ENCODE measurements around the gene COL6A5.

COL6A5 gene

DNA sequence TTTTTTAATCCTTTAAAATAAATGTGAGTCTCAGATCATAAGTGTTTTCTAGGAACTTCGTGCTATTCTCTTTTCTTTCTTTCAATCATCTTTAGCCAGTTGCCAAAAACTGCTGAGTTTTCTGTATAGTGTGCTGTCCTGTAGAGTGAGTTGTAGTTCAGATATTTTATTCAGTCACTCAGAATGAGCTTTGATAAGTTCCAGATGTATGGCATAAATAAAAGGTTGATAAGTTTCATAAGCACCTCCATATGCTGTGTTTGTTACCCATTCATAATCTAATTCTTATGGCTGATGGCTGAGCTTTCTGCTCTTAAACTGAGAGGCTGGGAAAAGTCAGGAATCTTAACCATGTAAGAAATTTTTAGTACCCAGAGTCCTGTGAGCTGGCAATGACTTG lies 112.2 kb downstream of the COL6A5 start:
- no peak for DNase-seq

DNA sequence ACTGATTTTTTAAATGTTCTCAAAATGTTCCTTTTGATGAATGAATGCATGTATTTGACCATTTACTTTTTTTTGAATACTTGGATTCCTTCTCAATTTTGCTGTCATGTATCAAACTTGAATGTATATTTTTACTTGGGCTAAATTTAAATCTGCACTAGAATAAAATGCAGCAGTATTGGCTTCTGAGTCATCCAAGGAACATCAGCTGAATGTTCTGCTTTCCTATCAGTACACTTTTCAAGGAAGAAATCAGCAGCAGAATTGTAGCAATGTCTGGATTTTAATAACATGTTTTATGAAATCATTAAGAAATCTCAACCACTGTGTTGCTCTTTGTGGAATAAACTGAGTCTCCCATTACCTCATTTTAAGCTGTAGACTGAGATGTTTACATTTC lies 114.5 kb downstream of the COL6A5 start:
- DNase-seq = no peak

DNA sequence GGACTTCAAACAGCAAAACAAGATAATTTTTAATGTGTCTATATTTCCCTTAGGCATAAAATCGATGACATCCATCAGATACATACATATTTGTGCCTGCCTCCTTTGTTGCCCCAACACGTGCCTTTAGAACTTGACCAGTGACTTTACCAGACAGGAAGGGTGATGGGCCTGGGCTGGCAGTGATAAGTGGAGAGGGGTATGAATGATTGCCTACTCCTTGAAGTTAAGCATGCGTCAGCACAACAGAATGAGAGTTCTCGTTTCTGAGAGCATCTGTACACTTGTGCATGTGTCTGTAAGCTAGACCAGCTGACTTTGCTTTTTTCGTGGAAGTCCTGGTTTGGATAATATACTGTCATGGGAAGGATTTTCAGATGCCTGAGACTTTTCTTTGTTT lies 116.6 kb downstream of the COL6A5 start:
- no peak for DNase-seq

DNA sequence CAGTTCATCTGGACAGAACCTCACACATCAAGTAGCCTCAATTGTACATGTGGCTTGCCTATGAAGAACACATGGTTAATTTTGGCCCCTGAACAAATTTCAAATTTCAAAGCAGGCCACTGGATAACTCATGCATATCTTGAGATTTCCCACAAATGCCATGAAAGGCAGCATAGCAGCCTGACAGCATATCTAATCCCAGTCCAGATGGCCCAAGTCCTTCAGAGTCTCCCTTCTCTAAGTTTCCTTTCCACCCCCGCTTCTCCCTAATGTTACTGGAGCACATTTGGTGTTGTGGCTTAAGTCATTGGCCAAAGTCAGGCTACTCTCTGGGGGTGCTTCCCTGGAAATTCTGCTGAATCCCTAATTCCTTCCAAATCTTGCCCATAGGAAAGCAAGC lies 117.7 kb downstream of the COL6A5 start:
- DNase-seq = no peak

DNA sequence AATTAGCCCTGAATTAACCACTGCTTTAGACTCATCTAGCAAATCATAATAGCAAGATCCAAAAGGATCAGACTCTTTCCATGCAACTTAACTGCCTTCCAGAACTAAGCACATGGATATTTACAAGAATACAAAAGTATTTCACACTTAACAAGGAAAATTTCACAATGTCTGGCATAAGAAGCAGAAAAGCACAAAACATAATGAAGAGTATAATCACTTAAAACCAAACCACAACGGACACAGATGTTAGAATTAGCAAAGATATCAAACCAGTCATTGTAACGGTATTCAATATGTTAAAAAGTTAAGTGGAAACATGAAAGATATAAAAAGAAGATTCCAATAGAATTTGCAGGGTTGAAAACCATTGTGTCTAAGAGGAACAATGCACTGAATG lies 120.0 kb downstream of the COL6A5 start:
- no peak for DNase-seq

DNA sequence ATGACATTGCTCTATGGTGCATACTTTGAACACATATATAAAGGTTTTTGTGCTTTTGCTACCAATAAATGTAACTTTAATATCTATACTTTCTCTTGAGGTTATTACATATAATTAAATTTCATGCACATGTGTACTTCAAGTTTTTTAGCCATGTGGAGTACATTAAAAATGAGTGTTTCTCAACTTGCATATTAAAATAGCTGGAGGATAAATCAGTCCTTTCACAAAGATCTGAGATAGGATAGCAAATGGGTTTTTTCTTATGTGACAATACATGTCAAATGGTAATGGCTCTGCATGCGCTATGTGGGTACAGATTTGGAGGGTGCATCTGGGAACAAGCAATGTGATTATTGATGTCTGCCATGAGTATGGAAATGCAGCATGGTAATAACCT lies 122.8 kb downstream of the COL6A5 start:
- DNase-seq = no peak

DNA sequence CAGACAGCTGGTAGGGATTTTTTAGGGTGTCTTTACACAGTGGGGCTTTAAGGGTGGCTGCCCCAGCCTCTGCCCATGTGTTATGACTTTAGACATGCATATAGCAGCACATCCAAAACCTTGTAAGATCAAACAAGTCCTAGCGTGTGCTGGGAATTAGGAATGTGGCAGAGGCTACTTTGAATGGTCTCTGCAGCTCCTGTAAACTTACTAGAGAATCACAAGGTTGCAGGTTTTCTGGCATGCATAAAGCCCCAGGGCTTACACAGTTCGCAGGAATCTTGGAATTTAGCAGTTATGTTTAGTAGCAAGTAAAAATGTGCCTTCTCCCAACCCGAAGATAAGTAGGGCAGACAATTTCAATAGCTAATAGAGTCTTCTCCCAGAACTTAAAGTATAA lies 124.7 kb downstream of the COL6A5 start:
- DNase-seq = no peak

DNA sequence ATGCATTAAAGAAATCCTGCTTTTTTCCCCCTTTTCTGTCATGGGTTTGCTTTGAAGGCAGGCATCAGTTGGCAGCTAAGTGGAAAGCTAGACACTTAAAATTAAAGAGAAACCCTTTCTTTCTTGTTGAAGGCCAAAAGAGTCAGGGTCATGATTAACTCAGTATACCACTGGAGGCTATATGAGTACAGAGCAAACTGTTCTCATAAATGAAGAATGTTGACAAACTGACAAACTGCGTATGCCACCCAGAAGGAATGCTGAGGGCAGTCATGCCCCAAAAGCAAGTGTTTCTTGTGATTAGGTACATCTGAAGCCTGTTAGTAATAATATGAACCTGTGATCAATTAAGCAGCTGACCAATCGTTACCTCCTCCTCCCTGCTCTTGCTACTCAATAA lies 127.9 kb downstream of the COL6A5 start:
- no peak for DNase-seq

DNA sequence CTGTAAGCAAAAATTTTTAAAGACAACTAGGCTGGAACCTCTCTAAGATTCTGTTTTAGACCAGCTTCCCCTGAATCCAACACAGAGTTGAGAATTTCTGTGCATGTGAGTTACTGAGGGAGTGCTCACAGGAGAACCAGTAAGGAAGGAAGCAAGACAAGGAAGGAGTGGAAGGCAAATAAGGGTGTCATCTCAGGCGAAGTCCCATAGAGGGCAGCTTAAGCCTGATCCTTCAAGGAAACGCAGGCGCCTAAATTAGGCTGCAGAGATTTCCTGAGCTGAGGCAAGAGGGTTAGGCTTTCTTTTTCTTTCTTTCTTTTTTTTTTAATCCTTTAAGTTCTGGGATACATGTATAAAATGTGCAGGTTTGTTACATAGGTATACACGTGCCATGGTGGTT lies 135.3 kb downstream of the COL6A5 start:
- no peak for DNase-seq

DNA sequence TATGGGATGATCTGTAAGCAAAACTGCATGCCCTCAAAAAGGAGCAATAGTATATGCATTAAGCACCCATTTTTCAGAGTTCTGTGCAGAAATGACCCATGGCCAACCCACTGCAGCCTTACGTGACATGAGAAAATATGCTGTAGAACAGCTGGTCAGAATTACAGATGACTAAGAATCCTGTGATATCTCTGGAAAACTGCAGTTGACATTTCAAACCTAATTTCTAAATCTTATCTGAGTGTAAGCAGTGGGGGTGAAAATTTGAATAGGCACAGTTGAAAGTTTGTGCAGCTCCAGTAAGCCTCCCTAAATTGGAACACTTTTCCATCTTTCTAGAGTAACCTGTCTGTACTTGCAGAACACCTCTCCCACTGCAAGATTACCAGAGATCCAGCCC lies 142.8 kb downstream of the COL6A5 start:
- no peak for DNase-seq

DNA sequence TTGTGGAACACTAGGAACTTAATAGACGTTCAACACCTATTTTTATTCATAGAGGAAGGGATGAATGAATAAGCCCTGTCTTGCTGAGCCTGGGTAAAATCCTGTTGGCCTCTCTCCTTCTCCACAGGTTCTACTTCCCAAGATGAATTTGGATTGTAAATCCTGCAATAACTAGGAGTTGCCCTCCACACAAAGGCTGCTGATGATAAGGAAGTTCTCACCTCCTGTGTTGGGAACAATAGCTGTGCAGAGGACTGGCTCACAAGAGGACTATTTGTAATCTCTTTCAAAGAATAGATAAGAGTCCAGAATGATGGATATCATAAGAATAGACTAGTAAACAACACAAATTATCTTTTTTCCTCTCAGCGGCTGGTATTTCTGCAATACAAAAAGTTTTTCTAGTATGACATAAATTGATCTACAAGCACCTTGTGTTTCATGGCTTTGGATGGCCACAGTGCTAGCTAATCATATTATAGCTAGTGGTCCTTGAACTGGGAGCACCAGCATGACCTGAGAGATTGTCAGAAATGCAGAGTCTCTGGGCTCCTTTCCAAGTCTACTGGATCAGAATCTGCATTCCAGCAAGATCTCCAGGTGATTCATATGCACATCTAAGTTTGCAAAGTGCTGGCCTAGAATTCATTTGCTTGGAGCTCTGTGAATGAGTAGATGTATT lies 143.4 kb downstream of the COL6A5 start:
- DNase-seq = no peak

DNA sequence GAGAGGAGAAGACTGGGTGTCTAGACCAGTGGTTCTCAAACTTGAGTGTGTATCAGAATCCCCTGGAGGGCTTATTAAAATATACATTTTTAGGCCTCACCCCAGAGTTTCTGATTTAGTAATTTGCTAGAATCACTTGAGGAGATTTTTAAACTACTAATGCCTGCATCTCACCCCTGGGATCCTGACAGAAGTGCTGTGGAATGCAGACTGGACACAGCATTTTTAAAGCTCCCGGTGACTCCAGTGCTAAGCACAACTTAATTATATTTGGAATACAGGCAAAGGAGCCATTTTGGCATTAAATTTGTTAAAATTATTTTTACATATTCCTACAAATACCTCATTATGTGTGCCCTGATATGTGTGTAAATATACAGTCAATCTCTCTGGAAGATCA lies 144.8 kb downstream of the COL6A5 start:
- no peak for DNase-seq

DNA sequence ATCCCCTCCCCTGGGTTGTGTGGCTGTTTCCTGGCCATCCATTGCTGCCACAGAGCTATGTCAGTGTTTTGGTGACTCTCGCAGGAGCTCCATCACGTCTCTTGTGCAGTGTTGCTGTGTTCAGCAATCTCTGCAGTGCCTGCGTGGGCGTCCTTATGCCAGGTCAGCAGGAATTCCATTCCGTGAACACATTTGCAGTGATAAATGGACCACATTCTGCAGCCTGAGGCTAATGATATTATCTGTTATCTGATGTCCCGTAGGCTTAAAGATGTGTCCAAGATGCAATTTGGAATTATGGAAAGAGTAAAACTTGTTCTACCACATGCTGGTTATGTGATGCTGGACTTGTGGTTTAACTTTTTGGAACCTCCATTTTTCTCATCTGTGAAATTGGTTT lies 146.0 kb downstream of the COL6A5 start:
- DNase-seq = no peak

DNA sequence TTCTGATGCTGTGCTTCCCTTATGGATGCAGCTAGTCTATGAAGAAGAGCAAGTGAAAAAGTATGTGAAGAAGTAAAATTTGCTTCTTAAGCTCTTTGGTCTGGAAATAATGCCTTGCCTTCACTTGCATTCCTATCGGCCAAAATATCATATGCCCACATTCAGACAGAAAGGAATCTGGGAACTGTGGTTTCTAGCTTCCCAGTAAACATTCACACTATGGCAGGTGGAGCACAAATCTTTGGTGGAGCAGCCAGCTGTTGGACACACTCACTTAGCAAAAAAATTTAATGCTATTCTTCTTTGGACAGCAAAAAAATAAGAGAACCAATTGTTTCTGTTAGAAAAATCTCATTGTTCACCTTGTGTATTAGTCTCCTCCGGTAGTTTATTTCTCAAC lies 159.2 kb downstream of the COL6A5 start:
- no peak for DNase-seq

DNA sequence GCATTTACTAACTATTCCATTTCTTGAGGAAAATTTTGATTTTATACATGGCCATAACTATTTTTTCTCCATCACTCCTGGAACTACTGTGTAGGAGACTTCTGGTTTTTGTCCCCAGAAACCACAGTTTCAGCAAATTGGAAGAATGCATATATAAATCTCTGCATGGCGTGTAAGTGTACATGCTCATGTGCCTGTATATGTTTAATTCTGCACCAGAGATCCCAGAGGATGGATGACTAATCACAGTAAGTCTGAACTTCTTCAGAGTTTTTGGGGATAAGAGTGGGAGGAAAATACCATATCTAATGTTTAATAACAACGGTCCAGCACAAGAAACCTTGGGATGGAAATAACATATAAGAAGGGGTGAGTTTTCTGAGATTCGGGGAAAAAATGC lies 160.6 kb downstream of the COL6A5 start:
- no peak for DNase-seq

DNA sequence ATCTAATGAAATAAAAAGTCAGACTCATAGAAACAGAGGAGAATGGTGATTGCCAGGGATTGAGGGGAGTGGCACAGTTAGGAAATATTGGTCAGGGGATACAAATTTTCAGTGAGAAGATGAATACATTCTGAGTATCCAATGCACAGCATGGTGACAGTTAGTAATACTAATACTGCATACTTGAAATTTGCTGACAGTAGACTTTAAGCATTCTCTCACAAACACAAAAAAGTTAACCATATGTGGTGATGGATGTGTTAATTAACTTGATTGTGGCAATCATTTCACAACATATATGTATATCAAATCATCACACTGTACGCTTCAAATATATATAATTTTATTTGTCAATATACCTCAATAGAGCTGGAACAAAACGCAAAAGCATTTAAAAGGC lies 162.3 kb downstream of the COL6A5 start:
- no peak for DNase-seq

DNA sequence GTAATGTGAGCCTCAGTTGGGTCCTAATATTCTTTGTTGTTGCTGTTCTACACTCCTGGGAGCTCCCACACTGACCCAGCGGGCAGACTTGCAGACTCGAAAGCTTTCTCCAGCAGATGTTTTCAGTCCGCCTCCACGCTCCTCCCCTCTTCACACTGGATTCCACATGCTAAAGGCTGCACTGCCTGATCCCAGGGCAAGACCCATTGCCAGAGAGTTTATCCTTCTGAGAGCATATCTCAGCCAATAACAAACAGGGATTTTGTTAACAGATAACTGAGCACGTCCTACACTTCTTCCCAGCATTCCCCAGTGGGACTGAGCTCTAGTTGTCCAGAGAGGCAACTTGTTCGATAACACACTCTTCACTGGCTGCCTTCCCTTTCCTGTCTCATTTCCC lies 163.5 kb downstream of the COL6A5 start:
- no peak for DNase-seq

DNA sequence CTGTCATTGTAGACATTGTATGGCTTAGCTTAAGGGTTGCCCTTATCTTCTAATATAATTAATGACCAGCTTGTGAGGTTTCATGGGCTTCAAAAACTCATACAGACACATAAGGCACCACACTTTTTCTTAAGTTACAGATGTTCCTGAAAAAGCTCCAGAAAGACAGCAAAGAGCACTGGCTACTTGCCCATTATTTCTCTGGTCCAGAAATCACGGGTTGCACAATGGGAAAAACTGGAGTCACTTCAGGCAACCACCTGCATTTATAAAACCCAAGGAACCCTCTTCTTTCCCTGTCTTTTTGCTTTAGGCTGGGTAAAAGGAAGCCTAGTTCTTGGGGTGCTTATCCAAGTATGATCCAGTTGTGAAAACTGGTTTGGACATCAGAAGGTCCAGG lies 169.2 kb downstream of the COL6A5 start:
- DNase-seq = no peak

DNA sequence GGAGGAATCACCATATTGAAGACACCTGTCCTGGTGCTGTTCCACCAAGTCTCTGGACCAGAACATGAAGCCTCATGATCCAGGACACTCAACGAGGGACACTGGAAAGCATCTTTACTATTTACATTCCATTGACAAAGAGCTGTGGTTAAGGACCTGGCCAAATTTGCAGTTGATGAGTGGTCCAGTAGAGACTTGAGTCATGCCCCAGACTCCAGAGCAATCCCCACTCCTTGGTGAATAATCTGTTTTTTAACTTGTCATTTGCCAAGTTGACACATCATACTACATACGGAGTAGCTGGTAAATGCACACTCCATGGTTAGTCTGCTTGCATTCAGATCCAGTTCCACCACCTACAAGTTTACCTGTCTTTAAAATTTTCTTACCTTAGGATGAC lies 170.3 kb downstream of the COL6A5 start:
- no peak for DNase-seq

DNA sequence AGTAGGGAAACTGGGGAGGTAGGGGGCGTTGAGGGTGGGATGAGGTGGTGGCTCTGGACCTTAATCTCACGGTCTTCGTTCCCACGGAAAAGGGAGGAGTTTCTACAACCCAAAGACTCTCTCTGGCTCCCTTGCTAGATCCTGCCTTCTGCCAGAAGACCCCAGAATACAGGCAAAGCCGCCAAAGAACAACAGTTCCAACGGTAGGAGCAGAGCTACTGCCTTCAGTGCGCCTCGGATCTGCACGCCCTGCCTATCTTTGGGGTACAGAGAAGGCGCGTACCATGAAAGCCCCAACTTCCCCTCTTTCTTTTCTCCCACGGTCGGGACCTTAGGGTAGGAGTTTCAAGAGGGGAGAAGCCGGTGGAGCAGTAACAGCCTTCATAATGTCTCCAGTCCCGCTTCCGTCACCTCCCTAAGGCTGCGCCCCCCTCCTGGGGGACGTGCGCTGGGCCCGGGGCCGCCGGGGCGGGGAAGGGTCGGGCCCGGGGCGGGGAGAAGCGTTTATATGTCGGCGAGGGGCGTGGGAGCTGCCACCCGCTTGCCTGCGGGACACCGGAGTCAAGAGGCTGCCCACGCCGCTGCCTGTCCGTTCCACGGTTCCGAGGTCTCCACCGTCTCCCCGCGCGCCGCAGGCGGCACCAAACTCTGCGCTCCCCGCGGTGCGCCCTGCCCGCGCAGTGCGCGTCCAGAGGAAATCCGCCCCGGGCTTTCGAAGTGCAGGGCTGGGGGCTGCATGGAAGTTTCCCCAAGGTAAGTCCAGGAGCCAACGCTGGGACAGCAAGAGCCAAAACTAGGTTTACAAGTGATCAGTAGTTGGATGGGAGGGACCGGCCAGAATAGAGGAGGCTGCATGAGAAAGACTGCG lies 171.4 kb downstream of the COL6A5 start, which contains the start of gene COL6A6:
Gene COL6A6, plus strand, starts transcription at position 533 of the 868 bp plus-strand sequence. CDS start 43,188 bp downstream, outside the sequence.
- DNase-seq = no peak

DNA sequence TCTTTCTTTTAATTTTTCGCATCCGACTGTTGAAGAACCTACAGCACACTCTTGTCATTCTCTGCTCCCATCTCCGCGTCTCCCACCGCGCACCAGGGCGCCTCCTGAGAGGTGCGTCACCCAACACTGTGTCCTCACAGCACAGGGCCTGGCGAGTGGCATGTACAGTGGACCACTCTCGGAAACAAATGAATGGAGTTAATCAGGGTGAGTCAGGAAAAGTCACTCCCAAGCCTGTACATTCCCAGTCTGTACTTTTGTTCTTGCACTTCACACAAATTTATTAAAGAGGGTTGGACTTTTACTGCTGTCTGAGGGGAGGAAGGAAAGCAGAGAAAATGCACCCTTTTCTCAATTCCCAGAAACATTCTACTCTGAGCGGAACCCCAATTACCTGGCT lies 172.1 kb downstream of the COL6A5 start:
- DNase-seq = no peak

DNA sequence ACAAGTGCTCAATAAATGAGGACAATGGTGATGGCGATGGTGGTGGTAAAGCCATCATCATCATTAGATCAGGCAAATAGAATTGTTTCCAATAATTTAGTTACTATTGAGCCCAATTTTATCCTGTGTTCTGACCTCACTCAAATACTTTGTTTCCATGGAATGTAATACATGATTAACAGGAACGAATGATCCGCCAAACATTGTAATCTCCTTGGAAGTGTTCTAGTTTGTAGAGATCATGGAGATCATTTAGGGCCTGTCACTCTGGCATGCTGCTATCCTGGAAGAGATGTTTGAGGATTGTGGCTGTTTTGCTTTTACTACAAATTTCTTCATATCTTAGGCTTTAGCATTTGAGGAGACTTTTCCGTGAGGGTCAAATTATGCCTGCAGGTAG lies 174.3 kb downstream of the COL6A5 start:
- no peak for DNase-seq

DNA sequence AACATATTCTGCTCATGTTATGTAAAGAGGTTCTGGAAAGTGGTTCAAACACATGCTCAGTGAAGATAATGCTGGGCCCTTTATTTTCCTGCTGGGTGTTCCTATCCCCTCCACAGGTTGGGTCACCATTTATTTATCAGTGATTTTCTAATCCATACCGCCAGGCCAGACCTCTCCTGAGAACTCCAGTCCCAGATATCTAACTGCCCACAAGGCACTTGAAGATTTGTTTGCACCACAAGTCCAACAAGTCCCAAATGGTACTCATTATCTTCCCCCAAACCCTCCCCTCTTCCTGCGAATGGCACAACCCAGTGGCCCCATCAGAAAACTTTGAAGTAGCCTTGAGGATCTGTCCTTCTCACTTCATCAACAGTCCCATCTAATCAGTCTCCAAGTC lies 176.9 kb downstream of the COL6A5 start:
- no peak for DNase-seq

DNA sequence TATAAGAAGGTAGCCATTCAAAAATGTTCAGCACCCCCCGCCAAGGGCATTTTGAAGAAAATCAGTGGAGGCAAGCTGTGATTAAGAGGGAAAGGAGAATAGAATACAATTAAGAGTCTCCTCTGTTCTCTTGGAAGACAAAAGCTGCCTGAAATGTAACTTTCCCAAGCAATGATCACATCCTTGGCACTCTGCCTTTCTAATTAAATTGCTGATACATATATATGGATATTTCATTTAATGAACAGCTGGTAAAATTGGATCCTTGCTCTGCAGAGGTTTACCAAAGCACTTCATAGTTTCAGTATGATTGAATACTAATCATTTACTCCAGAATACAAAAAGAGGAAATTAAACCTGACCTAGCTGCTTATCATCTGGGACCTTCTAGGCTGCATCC lies 182.0 kb downstream of the COL6A5 start:
- DNase-seq = no peak

DNA sequence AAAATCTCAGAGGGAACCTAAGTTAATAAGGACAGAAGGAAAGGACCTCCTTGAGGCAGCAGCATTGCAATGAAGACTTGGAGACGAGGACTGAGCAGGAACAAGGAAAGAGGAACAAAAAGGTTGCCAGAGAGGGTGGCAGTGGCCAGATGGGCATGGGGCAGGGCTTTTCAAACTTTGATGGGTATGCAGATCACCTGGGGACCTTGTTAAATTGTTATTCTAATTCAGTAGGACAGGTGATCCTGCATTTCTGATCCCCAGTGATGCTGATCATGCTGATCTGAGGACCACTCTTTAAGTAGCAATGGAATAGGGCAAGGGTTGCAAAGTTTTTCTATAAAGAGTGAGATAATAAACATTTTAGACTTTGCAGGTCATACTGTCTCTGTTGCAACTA lies 182.6 kb downstream of the COL6A5 start:
- DNase-seq = no peak
